Neural cell (in vitro differentiated cells): ENCODE measurements around the gene PHLDB1. TPM values are rescaled to one million over a fixed set of nuclear protein-coding genes. Genes with fewer than 3 reads are reported as not detected.

Source experiments
- H2AFZ ChIP-seq: fragments of 200-600, 300-800 bp; sonication (generic), shearing (Covaris generic); 2 replicates; pipeline ENCODE4 v1.6.0; 2014; ENCODE audit warnings: low read depth, mild to moderate bottlenecking, antibody characterized with exemption, low read length, moderate library complexity
- H3F3A ChIP-seq: fragments of 200-600 bp; shearing (Covaris generic); 2 replicates; pipeline ENCODE4 v1.6.1; 2016; ENCODE audit warnings: mild to moderate bottlenecking, moderate library complexity, mixed read lengths, antibody characterized with exemption, low read length; ENCODE audit not compliant: insufficient read depth, poor library complexity, severe bottlenecking
- H3K27ac ChIP-seq: fragments of 200-600, 300-800 bp; sonication (generic), shearing (Covaris generic); 2 replicates; pipeline ENCODE4 v1.5.1; 2014; ENCODE audit warnings: mild to moderate bottlenecking, low read length, moderate library complexity
- H3K27me3 ChIP-seq: fragments of 300-800, 200-600 bp; sonication (generic), shearing (Covaris generic); 2 replicates; pipeline ENCODE4 v1.6.0; 2014; ENCODE audit warnings: mild to moderate bottlenecking, low read depth, low read length, moderate library complexity; ENCODE audit not compliant: insufficient read depth
- H3K36me3 ChIP-seq: fragments of 300-800, 200-600 bp; sonication (generic), shearing (Covaris generic); 2 replicates; pipeline ENCODE4 v1.5.1; 2014; ENCODE audit warnings: mild to moderate bottlenecking, antibody characterized with exemption, low read length, moderate library complexity; ENCODE audit not compliant: insufficient read depth
- H3K4me2 ChIP-seq: fragments of 300-800, 200-600 bp; sonication (generic), shearing (Covaris generic); 2 replicates; pipeline ENCODE4 v1.6.0; 2014; ENCODE audit warnings: mild to moderate bottlenecking, low read length
- H3K4me3 ChIP-seq: fragments of 300-800, 200-600 bp; sonication (generic), shearing (Covaris generic); 2 replicates; pipeline ENCODE4 v1.5.1; 2014; ENCODE audit warnings: mild to moderate bottlenecking, low read length, moderate library complexity
- H3K79me2 ChIP-seq: fragments of 200-600 bp; shearing (Covaris generic); replicated peaks from 2 replicates; pipeline ENCODE4 v1.6.0; 2014; ENCODE audit warnings: mild to moderate bottlenecking, low read length, moderate library complexity; ENCODE audit not compliant: insufficient read depth
- H3K9ac ChIP-seq: fragments of 300-800, 200-600 bp; sonication (generic), shearing (Covaris generic); 2 replicates; pipeline ENCODE4 v1.6.1; 2016; ENCODE audit warnings: mild to moderate bottlenecking, low read length, mixed read lengths
- H3K9me2 ChIP-seq: fragments of 200-600 bp; shearing (Covaris generic); 2 replicates; pipeline ENCODE4 v1.6.1; 2016; ENCODE audit warnings: mild to moderate bottlenecking, low read length, mixed read lengths; ENCODE audit not compliant: insufficient read depth
- H3K9me3 ChIP-seq: fragments of 200-600, 300-800 bp; sonication (generic), shearing (Covaris generic); 2 replicates; pipeline ENCODE4 v1.6.1; 2016; ENCODE audit warnings: mild to moderate bottlenecking, mixed run types, low read length, moderate library complexity, mixed read lengths
- H4K20me1 ChIP-seq: fragments of 200-600 bp; shearing (Covaris generic); 2 replicates; pipeline ENCODE4 v1.6.1; 2016; ENCODE audit warnings: mild to moderate bottlenecking, mixed run types; ENCODE audit not compliant: insufficient read depth
- CTCF ChIP-seq: fragments of 450-650 bp; IDR thresholded peaks from 2 replicates; pipeline ENCODE4 v1.5.1; 2014; ENCODE audit warnings: antibody characterized with exemption, mild to moderate bottlenecking, moderate library complexity; ENCODE audit not compliant: poor library complexity, severe bottlenecking
- EP300 ChIP-seq: fragments of 450-650 bp; conservative IDR thresholded peaks from 2 replicates; pipeline ENCODE4 v1.6.1; 2014; ENCODE audit warnings: antibody characterized with exemption, mild to moderate bottlenecking, moderate library complexity; ENCODE audit not compliant: poor library complexity, severe bottlenecking
- EZH2 ChIP-seq: fragments of 200-600, 300-800 bp; shearing (Covaris generic), sonication (generic); IDR thresholded peaks from 2 replicates; pipeline ENCODE4 v1.6.1; 2014; ENCODE audit warnings: antibody characterized with exemption, low read length, borderline replicate concordance, mild to moderate bottlenecking; ENCODE audit not compliant: insufficient read depth, poor library complexity, severe bottlenecking
- MXI1 ChIP-seq: fragments of 450-650 bp; conservative IDR thresholded peaks from 2 replicates; pipeline ENCODE4 v1.6.1; 2014; ENCODE audit warnings: antibody characterized with exemption, mild to moderate bottlenecking; ENCODE audit not compliant: poor library complexity, severe bottlenecking
- POLR2AphosphoS5 ChIP-seq: IDR thresholded peaks from 2 replicates; pipeline ENCODE4 v1.6.1; 2012
- RAD21 ChIP-seq: fragments of 450-650 bp; conservative IDR thresholded peaks from 2 replicates; pipeline ENCODE4 v1.6.1; 2014; ENCODE audit warnings: antibody characterized with exemption, mild to moderate bottlenecking, moderate library complexity
- REST ChIP-seq: IDR thresholded peaks from 2 replicates; pipeline ENCODE4 v1.6.1; 2012; ENCODE audit warnings: borderline replicate concordance
- SMC3 ChIP-seq: fragments of 450-650 bp; conservative IDR thresholded peaks from 2 replicates; pipeline ENCODE4 v1.6.1; 2014; ENCODE audit warnings: antibody characterized with exemption, mild to moderate bottlenecking, moderate library complexity; ENCODE audit not compliant: poor library complexity
- TAF1 ChIP-seq: IDR thresholded peaks from 2 replicates; pipeline ENCODE4 v1.6.1; 2012; ENCODE audit warnings: low read depth
- polyA plus RNA-seq: library from polyadenylated mRNA; depleted of rRNA; stranded (reverse); fragments of >200 nt; gene quantifications from 2 replicates; pipeline ENCODE4 v1.2.3, GENCODE V29; 2014

PHLDB1 gene
- polyA plus RNA-seq, 1 donor from 2014 or later = 114 TPM

GRCh38 chr11:118615282-118615975, 8.0 kb downstream of the PHLDB1 start:
- Histone ChIP-seq H3K9me2 (no peaks in the 10 kb centered on the region), H3K27me3 (peaks cover 17% of the 10 kb centered on the region), H3F3A (no peaks in the 10 kb centered on the region), H4K20me1 (no peaks in the 10 kb centered on the region), H2AFZ (no peak overlapping the region), H3K4me2 (no peak overlapping the region), H3K36me3 (no peaks in the 10 kb centered on the region), H3K9ac (no peak overlapping the region), H3K27ac (no peak overlapping the region), H3K79me2 (peaks cover 2% of the 10 kb centered on the region), H3K9me3 (no peaks in the 10 kb centered on the region), H3K4me3 (no peak overlapping the region)
- TF ChIP-seq SMC3 = no peak
- no peak for TF ChIP-seq TAF1
- no peak for TF ChIP-seq MXI1
- TF ChIP-seq CTCF = no peak
- no peak for TF ChIP-seq REST
- no peak for TF ChIP-seq EZH2
- no peak for TF ChIP-seq EP300
- TF ChIP-seq POLR2AphosphoS5 = no peak
- no peak for TF ChIP-seq RAD21

GRCh38 chr11:118615976-118616371, 8.6 kb downstream of the PHLDB1 start:
- H3K9me3 ChIP-seq = no peaks in the 10 kb centered on the region
- H3K36me3 ChIP-seq = no peaks in the 10 kb centered on the region
- no peak overlapping the region for H3K4me3 ChIP-seq
- TF ChIP-seq CTCF = no peak
- no peak for TF ChIP-seq SMC3
- TF ChIP-seq RAD21 = no peak
- TF ChIP-seq TAF1 = no peak
- no peak for TF ChIP-seq REST
- TF ChIP-seq POLR2AphosphoS5 = no peak
- no peak for TF ChIP-seq EP300
- no peak for TF ChIP-seq EZH2
- no peak for TF ChIP-seq MXI1
- H4K20me1 ChIP-seq = no peaks in the 10 kb centered on the region
- H3K4me2 ChIP-seq = no peak overlapping the region
- no peaks in the 10 kb centered on the region for H3K9me2 ChIP-seq
- H3F3A ChIP-seq = no peaks in the 10 kb centered on the region
- no peak overlapping the region for H2AFZ ChIP-seq
- H3K79me2 ChIP-seq = peaks cover 7% of the 10 kb centered on the region
- H3K27ac ChIP-seq = no peak overlapping the region
- H3K27me3 ChIP-seq = peaks cover 12% of the 10 kb centered on the region
- no peak overlapping the region for H3K9ac ChIP-seq
